GM19035 (cell line): ENCODE results near the gene DNASE1L3.
"Not testable (repeated sequence)": the region's sequence is repeated elsewhere in the genome, so short reads cannot be mapped to it uniquely, and the experiment has no call there.

Source experiments
- ATAC-seq: cut with Tn5 transposase; IDR thresholded peaks from one replicate; pipeline ENCODE4 v1.9.1; 2021; ENCODE audit not compliant: unreplicated experiment

Gene DNASE1L3

GRCh38 chr3:58210761-58211460 lies at the start of gene DNASE1L3:
DNASE1L3 (minus strand) TSS chr3:58210972; CDS start chr3:58210906, 66 bp downstream.
- ATAC-seq = no peak

DNA sequence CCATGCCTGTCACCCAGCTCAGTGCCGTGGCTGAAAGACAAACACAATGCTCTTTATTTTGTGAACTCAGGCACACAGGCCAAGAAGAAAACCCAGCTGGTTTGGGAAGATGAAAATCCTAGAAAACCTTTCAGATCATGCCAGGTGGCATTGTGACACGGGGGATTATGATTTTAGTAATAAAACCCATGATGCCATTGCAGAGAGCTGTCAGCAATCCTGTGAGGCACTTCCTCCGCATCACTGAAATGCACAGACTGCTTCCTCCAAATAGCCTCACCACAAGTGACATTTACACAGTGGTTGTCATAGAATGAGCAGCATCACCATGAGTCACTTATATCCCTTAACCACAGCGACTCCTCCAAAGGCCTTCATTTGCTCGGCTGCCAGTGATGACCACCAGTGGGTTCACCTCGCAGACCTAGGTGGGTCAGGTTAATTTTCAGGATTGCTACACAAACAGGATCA lies 49.5 kb upstream of the DNASE1L3 start:
- ATAC-seq = no peak

DNA sequence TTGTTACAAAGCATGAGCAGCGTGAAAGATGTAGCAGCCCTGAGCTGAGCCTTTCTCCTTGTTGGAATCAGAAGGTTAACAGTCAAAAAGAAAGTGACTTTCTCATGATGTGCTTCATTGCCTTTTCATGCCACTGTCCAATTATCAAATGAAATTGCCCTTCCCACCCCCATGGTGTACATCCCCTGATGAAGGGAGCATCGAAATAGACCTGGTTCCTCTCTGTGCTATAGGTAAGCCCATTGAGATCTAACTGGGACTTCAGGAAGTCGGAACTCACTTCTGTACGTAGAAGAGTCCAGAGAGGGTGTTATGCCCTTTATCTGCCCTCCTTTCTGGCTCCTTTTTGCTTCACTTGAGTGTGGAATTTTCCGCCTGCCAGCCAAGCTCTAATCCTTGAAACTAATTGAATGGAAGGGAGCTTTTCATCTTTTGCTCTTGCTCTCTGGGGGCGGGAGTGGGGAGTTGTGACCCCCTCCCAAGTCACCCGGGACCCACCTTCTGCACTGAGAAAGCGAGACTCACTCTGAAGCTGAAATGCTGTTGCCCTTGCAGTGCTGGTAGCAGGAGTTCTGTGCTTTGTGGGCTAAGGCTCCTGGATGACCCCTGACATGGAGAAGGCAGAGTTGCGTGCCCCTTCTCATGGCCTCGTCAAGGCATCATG lies 47.8 kb upstream of the DNASE1L3 start:
- ATAC-seq = no peak

GRCh38 chr3:58256511-58256910 lies 45.7 kb upstream of the DNASE1L3 start:
- ATAC-seq = no peak

GRCh38 chr3:58256061-58256460 lies 45.3 kb upstream of the DNASE1L3 start:
- ATAC-seq = no peak

DNA sequence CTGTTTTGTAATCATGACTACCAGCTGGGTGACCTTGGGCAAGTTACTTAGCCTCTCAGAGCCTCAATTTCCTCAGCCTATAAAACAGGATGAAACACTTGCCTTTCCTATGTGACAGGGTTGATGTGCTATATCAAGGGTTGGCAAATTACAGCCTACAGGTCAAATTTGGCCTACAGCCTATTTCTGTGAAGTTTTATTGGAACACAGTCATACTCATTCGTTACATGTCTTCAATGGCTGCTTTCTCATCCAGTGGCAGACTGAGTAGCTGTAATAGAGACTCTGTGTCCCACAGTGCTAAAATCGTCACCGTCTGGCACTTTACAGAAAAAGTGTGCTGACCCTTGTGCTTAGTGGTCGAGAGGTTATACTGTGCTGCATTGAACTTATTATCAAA lies 43.4 kb upstream of the DNASE1L3 start:
- ATAC-seq = no peak

- no peak for ATAC-seq
These were observed 40.9 kb upstream of the DNASE1L3 start for GRCh38 chr3:58251631-58252035.

- no peak for ATAC-seq
These were observed 39.4 kb upstream of the DNASE1L3 start for GRCh38 chr3:58250093-58250707.

GRCh38 chr3:58249358-58250092 lies 38.8 kb upstream of the DNASE1L3 start:
- no peak for ATAC-seq

GRCh38 chr3:58246148-58247047 lies 35.6 kb upstream of the DNASE1L3 start:
- no peak for ATAC-seq

- no peak for ATAC-seq
These were observed 33.3 kb upstream of the DNASE1L3 start for GRCh38 chr3:58243976-58244585.

- not testable (repeated sequence) for ATAC-seq
These were observed 32.1 kb upstream of the DNASE1L3 start for GRCh38 chr3:58242860-58243259.

- ATAC-seq = no peak
These were observed 31.6 kb upstream of the DNASE1L3 start for GRCh38 chr3:58242340-58242739.

DNA sequence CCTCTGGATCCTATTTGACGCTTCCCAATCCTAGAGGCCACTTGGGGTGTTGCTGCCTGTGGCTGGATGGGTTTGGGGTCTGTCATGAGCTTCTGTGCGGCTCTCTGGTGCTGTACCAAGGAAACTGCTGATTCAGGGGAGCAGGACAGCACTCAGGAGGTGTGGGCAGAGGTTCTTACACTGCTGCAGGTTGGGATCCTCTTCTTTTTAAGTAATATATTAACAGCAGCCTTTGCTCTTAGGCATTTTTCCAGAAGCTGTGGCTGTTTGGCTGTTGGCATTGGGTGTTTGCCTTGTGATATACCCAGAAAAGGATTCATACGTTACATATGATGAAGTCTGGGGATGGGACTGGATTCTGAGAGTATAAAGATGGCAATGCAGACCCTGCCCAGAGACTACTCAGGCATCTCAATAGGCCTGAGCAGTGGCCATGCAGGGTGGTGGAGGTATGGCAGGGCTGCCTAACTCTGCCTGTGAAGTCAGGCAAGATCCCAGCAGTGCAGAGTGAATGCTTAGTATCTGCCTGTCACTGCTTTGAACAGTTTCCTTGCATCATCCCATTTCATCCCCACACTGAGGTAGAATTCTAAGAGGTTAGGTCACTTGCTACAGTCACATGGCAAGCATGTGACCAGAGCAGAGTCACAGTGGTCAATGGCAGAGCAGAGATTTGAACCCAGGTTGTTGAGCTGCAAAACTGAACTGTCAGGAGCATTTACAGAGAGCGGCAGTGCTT lies 30.7 kb upstream of the DNASE1L3 start:
- ATAC-seq = no peak

GRCh38 chr3:58238830-58239229 lies 28.1 kb upstream of the DNASE1L3 start:
- ATAC-seq = no peak

DNA sequence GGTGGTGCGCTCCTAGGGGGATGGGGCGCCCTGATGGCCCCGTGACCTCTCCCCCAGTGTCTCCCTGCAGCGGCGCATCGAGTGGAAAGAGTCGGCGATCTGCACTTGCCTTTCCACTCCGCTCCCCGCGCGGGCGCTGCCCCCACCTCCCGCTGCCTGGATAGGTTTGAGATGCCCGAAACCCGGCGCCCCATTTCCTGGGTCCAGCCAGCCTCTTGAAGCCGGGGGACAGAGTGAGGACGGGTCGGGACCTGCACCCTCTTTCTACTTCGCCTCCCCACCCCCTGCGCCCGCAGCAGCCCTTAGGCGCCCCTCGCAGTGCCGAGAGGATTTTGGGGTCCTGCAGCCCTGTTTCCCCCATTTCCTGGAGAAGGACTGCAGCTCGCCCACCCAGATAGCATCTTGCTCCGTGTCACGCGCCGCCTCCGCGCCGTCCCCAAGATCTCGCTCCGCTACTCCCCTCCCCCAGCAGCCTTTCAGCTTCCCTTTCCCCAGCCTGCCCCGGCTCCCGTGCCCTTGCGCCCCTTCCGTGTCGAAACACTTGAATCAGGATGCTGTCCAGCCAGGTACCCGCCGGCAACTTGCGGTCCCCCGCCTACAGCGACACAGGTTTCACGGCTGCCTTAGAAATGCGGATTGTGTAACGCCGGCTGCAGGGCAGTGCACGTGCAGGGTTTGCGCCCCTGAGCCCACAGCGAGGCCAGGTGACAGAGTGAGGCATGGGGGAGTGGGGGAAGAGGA lies 27.3 kb upstream of the DNASE1L3 start:
- peak; percentile 30 for ATAC-seq

DNA sequence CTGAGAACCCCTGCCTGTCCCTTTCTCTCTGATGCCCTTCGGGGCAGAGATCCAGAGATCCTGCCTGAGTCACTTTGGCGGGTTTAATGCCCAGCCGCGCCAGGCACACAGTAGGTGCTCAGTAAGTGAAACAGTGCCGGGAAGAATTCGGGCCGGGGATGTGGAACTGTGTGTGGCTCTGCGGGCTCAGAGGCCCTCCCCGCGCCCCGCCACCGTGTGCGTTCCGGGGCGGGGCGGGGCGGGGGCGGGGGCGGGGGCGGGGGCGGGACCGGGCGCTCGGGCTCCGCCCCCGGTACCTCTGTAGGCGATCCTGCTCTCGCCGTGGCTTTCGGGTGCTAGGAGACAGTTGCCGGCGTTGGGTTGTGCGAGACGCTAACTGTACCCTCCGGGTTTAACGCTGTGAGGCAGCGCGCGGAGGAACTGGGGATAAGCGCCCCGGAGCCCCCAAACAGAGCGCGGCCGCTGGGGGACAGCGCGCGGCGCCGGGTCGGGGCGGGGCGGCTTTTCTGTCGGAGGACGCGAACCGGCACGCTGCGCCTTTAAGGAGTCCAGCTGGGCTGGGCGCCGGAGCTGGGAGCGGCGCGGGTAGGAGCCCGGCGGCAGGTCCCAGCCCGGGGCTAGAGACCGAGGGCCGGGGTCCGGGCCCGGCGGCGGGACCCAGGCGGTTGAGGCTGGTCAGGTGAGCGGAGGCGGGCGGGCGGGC lies 26.6 kb upstream of the DNASE1L3 start, which contains the start of gene ABHD6:
Gene ABHD6, plus strand, starts transcription at position 555 of the 703 bp plus-strand sequence. CDS start 18,795 bp downstream, outside the sequence.
- peak; percentile 84 for ATAC-seq
